Fibroblast of skin of left quadriceps (primary cell): ENCODE results near the gene ANO3.

Experiments used
- DNase-seq, 2 experiments: peaks; one replicate each; pipeline ENCODE4 v3.0.0-alpha.2; 2013; ENCODE audit warnings: low read depth in 2 of 2

ANO3 gene

GRCh38 chr11:26708736-26709456, 377.0 kb downstream of the ANO3 start:
- DNase-seq: no peak

GRCh38 chr11:26710489-26710888, 378.6 kb downstream of the ANO3 start:
- DNase-seq: no peak

- DNase-seq: no peak
Measured at GRCh38 chr11:26712497-26712896, 380.6 kb downstream of the ANO3 start.
